ENCODE data around the gene PRSS48. TPM values are rescaled to one million over a fixed set of nuclear protein-coding genes. Genes with fewer than 3 reads are reported as not detected.

The PRSS48 gene
- polyA plus RNA-seq, 1 donor from 2014 or later = not detected

DNA sequence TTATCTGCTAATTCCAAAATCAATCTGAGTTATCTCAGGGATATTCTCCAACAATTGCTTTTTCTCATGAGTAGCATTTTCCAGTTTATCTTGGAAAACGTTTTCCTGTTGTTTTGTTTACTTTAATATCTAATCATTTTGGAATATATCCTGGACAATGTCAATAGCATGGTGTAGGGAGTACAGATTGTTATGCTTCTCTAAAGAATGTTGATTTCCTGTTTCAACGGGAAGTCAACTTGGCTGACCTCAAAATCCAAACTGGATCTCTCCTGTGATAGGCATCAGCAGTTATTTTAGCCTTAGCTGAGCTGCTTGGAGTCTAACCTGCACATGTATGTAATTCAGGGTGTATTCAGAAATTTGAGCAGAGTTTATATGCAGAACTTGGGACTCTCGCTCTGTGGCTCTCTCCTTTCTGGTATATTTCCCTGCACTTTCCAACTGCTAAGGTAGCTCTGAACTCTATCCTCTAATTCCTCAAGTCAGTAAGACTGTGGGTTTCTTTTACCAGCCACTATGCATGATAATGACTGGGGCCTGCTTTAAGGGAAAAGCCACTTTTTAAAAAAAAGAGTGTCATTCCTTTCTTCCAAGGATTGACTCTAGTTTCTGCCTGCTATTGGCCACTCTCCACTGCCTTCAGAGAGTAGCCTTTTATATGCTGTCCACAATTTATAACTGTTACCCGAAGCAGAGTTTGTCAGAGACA is 7.7 kb downstream of the PRSS48 start:
- H3K79me2 ChIP-seq (replicated peaks; ENCODE audit: insufficient read depth, low read length) = no peaks in the 10 kb centered on the region
- H3K4me3 ChIP-seq (ENCODE audit: low read length) = no peak overlapping the region
- H3K27ac ChIP-seq (ENCODE audit: low read length) = no peak overlapping the region
- no peak overlapping the region for H3K9ac ChIP-seq (ENCODE audit: low read length)
- TF ChIP-seq EZH2 (IDR thresholded peaks at IDR 0.05; ENCODE audit: borderline replicate concordance, insufficient read depth, low read length, poor library complexity, severe bottlenecking) = no peak
- no peak for TF ChIP-seq RAD21 (conservative IDR thresholded peaks at IDR 0.05)
- no peaks in the 10 kb centered on the region for H3F3A ChIP-seq (ENCODE audit: insufficient read depth, low read length, poor library complexity, severe bottlenecking)
- H4K20me1 ChIP-seq (ENCODE audit: insufficient read depth) = no peaks in the 10 kb centered on the region
- no peak overlapping the region for H2AFZ ChIP-seq (ENCODE audit: low read depth, low read length)
- H3K9me2 ChIP-seq (ENCODE audit: insufficient read depth, low read length) = no peaks in the 10 kb centered on the region
- H3K36me3 ChIP-seq (ENCODE audit: insufficient read depth, low read length) = no peaks in the 10 kb centered on the region
- H3K4me2 ChIP-seq (ENCODE audit: low read length) = no peak overlapping the region
- no peaks in the 10 kb centered on the region for H3K9me3 ChIP-seq (ENCODE audit: low read length)
- no peaks in the 10 kb centered on the region for H3K27me3 ChIP-seq (ENCODE audit: insufficient read depth, low read depth, low read length)

DNA sequence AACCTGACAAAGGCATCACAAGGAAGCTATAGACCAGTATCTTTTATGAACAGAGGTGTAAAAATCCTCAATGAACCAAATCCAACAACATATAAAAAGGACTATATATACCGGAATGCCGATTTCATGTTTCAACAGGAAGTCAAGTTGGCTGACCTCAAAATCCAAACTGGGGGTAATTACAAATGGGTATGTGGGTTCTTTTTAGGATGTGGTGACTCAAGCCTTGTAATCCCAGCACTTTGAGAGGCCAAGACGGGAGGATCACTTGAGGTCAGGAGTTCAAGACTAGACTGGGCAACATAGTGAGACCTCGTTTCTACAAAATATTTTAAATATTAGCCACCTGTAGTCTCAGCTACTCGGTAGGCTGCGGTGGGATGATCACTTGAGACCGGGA is 10.4 kb downstream of the PRSS48 start:
- no peak overlapping the region for H3K9ac ChIP-seq (ENCODE audit: low read length)
- no peaks in the 10 kb centered on the region for H3K36me3 ChIP-seq (ENCODE audit: insufficient read depth, low read length)
- no peak overlapping the region for H3K4me2 ChIP-seq (ENCODE audit: low read length)
- no peak overlapping the region for H3K4me3 ChIP-seq (ENCODE audit: low read length)
- TF ChIP-seq MXI1 (conservative IDR thresholded peaks at IDR 0.05; ENCODE audit: poor library complexity, severe bottlenecking) = no peak
- TF ChIP-seq POLR2AphosphoS5 (IDR thresholded peaks at IDR 0.05) = no peak
- TF ChIP-seq EZH2 (IDR thresholded peaks at IDR 0.05; ENCODE audit: borderline replicate concordance, insufficient read depth, low read length, poor library complexity, severe bottlenecking) = no peak
- TF ChIP-seq, protein P1, sequence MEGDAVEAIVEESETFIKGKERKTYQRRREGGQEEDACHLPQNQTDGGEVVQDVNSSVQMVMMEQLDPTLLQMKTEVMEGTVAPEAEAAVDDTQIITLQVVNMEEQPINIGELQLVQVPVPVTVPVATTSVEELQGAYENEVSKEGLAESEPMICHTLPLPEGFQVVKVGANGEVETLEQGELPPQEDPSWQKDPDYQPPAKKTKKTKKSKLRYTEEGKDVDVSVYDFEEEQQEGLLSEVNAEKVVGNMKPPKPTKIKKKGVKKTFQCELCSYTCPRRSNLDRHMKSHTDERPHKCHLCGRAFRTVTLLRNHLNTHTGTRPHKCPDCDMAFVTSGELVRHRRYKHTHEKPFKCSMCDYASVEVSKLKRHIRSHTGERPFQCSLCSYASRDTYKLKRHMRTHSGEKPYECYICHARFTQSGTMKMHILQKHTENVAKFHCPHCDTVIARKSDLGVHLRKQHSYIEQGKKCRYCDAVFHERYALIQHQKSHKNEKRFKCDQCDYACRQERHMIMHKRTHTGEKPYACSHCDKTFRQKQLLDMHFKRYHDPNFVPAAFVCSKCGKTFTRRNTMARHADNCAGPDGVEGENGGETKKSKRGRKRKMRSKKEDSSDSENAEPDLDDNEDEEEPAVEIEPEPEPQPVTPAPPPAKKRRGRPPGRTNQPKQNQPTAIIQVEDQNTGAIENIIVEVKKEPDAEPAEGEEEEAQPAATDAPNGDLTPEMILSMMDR (IDR thresholded peaks at IDR 0.05; ENCODE audit: poor library complexity, severe bottlenecking) = no peak
- TF ChIP-seq SMC3 (conservative IDR thresholded peaks at IDR 0.05; ENCODE audit: poor library complexity) = no peak
- TF ChIP-seq EP300 (conservative IDR thresholded peaks at IDR 0.05; ENCODE audit: poor library complexity, severe bottlenecking) = no peak
- TF ChIP-seq, protein P2, sequence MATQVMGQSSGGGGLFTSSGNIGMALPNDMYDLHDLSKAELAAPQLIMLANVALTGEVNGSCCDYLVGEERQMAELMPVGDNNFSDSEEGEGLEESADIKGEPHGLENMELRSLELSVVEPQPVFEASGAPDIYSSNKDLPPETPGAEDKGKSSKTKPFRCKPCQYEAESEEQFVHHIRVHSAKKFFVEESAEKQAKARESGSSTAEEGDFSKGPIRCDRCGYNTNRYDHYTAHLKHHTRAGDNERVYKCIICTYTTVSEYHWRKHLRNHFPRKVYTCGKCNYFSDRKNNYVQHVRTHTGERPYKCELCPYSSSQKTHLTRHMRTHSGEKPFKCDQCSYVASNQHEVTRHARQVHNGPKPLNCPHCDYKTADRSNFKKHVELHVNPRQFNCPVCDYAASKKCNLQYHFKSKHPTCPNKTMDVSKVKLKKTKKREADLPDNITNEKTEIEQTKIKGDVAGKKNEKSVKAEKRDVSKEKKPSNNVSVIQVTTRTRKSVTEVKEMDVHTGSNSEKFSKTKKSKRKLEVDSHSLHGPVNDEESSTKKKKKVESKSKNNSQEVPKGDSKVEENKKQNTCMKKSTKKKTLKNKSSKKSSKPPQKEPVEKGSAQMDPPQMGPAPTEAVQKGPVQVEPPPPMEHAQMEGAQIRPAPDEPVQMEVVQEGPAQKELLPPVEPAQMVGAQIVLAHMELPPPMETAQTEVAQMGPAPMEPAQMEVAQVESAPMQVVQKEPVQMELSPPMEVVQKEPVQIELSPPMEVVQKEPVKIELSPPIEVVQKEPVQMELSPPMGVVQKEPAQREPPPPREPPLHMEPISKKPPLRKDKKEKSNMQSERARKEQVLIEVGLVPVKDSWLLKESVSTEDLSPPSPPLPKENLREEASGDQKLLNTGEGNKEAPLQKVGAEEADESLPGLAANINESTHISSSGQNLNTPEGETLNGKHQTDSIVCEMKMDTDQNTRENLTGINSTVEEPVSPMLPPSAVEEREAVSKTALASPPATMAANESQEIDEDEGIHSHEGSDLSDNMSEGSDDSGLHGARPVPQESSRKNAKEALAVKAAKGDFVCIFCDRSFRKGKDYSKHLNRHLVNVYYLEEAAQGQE (IDR thresholded peaks at IDR 0.05; ENCODE audit: borderline replicate concordance) = no peak
- no peak for TF ChIP-seq RAD21 (conservative IDR thresholded peaks at IDR 0.05)
- TF ChIP-seq TAF1 (IDR thresholded peaks at IDR 0.05; ENCODE audit: low read depth) = no peak
- no peaks in the 10 kb centered on the region for H3K9me2 ChIP-seq (ENCODE audit: insufficient read depth, low read length)
- H3F3A ChIP-seq (ENCODE audit: insufficient read depth, low read length, poor library complexity, severe bottlenecking) = no peaks in the 10 kb centered on the region
- no peaks in the 10 kb centered on the region for H4K20me1 ChIP-seq (ENCODE audit: insufficient read depth)
- H3K27ac ChIP-seq (ENCODE audit: low read length) = no peak overlapping the region
- H3K27me3 ChIP-seq (ENCODE audit: insufficient read depth, low read depth, low read length) = no peaks in the 10 kb centered on the region
- no peaks in the 10 kb centered on the region for H3K9me3 ChIP-seq (ENCODE audit: low read length)
- H3K79me2 ChIP-seq (replicated peaks; ENCODE audit: insufficient read depth, low read length) = no peaks in the 10 kb centered on the region
- no peak overlapping the region for H2AFZ ChIP-seq (ENCODE audit: low read depth, low read length)

Measured in neural cell (in vitro differentiated cells).